Testis (tissue), 3 donors: ENCODE results near the gene MIER1. TPM values are rescaled to one million over a fixed set of nuclear protein-coding genes. Genes with fewer than 3 reads are reported as not detected.

Experiments used
- DNase-seq: peaks from one replicate; pipeline ENCODE4 v3.0.0-alpha.2; 2019
- H3K27ac ChIP-seq, 2 donors: fragments of 200-600 bp; sonication (generic); one replicate each; pipeline ENCODE4 v1.5.1; 2019
- H3K27me3 ChIP-seq: fragments of 200-600 bp; sonication (generic); one replicate; pipeline ENCODE4 v1.5.1; 2019
- H3K36me3 ChIP-seq: fragments of 200-600 bp; sonication (generic); one replicate; pipeline ENCODE4 v1.5.1; 2017; ENCODE audit warnings: low read depth; ENCODE audit errors: missing control alignments
- H3K4me1 ChIP-seq: fragments of 200-600 bp; sonication (generic); one replicate; pipeline ENCODE4 v1.5.1; 2019
- H3K4me3 ChIP-seq, 2 donors: fragments of 200-600 bp; sonication (generic); one replicate each; pipeline ENCODE4 v1.5.1; 2017 to 2019
- H3K9me3 ChIP-seq: fragments of 200-600 bp; sonication (generic); one replicate; pipeline ENCODE4 v1.5.1; 2017
- POLR2A ChIP-seq: fragments of 450-650 bp; IDR thresholded peaks from one replicate; pipeline ENCODE4 v1.6.1; 2017; ENCODE audit warnings: antibody characterized with exemption, mild to moderate bottlenecking, moderate library complexity
- WGBS, 2 donors: methylation state at CpG; one replicate each; pipeline ENCODE4 v1.1.5; 2018; 5-methylcytosine and 5-hydroxymethylcytosine counted together
- intact Hi-C: fragments of 100-400 bp; cut with DNase I; formaldehyde crosslinking; loops from one replicate; pipeline ENCODE4 v1.15.1; 2023; ENCODE audit warnings: low total_unique reads
- polyA plus RNA-seq: library from polyadenylated mRNA; stranded (reverse); fragments of 350-450 nt; fragmentation: Illumina TruSeq; extraction: RNeasy Lipid Tissue Mini Kit (QIAGEN cat#74804); gene quantifications from one replicate; pipeline ENCODE4 v1.2.3, GENCODE V29; 2014; ENCODE audit warnings: low read depth, low replicate concordance; ENCODE audit not compliant: insufficient read depth
- total RNA-seq, 2 donors: library from RNA; depleted of rRNA; stranded (reverse); fragments of >200 nt; gene quantifications; one replicate each; pipeline ENCODE4 v1.2.3, GENCODE V29; 2016
- TF ChIP-seq, protein P1 (sequence below), 3 experiments: fragments of 450-650 bp in 2 of 3; fragments of 200-600 bp in 1 of 3; sonication (generic) in 1 of 3; IDR thresholded peaks; one replicate each; pipeline ENCODE4 v1.5.1; 2016 to 2019; ENCODE audit warnings: antibody characterized with exemption in 3 of 3, mild to moderate bottlenecking in 2 of 3, moderate library complexity in 1 of 3

Gene MIER1
- total and polyA plus RNA-seq, 3 donors from 2014 or later, result 28.8 to 60.8 (median 53.8) TPM

DNA sequence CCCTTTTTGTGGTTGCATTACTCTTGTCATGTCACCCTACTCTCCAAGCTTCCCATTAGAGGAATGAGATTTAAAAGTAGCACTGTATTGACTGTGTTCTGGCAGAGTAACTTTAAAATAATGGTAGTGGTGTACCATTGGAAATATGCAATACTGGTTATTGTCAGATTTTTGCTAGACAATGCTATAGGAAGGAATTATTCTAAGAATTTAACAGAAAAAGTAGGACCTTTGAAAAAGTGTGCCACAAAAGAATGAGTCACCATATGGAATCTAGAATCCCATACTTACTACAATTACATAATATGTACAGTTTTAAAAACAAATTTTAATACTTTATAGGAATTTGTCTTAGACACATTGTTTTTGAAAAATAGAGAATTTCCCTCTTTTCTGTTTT is 13.8 kb downstream of the MIER1 start:
- Histone ChIP-seq H3K36me3 (no peaks in the 10 kb centered on the region), H3K4me1 (peaks cover 25% of the 10 kb centered on the region)
- no peak for DNase-seq

GRCh38 chr1:66940981-66941380 is 16.2 kb downstream of the MIER1 start:
- no peak for DNase-seq
- Histone ChIP-seq H3K27me3 (no peaks in the 10 kb centered on the region), H3K4me1 (peaks cover 29% of the 10 kb centered on the region), H3K4me3 (no peak overlapping the region), H3K27ac (no peak overlapping the region), H3K9me3 (no peaks in the 10 kb centered on the region), H3K36me3 (no peaks in the 10 kb centered on the region)
- intact Hi-C loops, result no loop called here
- 75 to 87% methylated on average over 1 of the region's 1 CpG for WGBS, 2 donors
- TF ChIP-seq, protein P1, sequence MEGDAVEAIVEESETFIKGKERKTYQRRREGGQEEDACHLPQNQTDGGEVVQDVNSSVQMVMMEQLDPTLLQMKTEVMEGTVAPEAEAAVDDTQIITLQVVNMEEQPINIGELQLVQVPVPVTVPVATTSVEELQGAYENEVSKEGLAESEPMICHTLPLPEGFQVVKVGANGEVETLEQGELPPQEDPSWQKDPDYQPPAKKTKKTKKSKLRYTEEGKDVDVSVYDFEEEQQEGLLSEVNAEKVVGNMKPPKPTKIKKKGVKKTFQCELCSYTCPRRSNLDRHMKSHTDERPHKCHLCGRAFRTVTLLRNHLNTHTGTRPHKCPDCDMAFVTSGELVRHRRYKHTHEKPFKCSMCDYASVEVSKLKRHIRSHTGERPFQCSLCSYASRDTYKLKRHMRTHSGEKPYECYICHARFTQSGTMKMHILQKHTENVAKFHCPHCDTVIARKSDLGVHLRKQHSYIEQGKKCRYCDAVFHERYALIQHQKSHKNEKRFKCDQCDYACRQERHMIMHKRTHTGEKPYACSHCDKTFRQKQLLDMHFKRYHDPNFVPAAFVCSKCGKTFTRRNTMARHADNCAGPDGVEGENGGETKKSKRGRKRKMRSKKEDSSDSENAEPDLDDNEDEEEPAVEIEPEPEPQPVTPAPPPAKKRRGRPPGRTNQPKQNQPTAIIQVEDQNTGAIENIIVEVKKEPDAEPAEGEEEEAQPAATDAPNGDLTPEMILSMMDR (IDR thresholded peaks at IDR 0.05), result no peak
- no peak for TF ChIP-seq POLR2A

More for the DNA sequence above, 13.8 kb downstream of the MIER1 start:
- no peaks in the 10 kb centered on the region for H3K9me3 ChIP-seq
- H3K4me3 ChIP-seq, result no peak overlapping the region
- H3K27ac ChIP-seq, result peak overlapping the region in 1 of 2 donors; percentile 39
- intact Hi-C loops, result no loop called here
- TF ChIP-seq, protein P1 (IDR thresholded peaks at IDR 0.05), result no peak
- TF ChIP-seq POLR2A, result no peak
- no peaks in the 10 kb centered on the region for H3K27me3 ChIP-seq

- Histone ChIP-seq H3K9me3 (no peaks in the 10 kb centered on the region), H3K4me1 (peaks cover 22% of the 10 kb centered on the region), H3K27me3 (no peaks in the 10 kb centered on the region), H3K36me3 (no peaks in the 10 kb centered on the region), H3K27ac (peak overlapping the region in 1 of 2 donors; percentile 79), H3K4me3 (no peak overlapping the region)
- 77 to 80% methylated on average over 5 of the region's 5 CpGs for WGBS, 2 donors
- intact Hi-C loops, result no loop called here
- no peak for TF ChIP-seq POLR2A
- TF ChIP-seq, protein P1 (IDR thresholded peaks at IDR 0.05), result no peak
- no peak for DNase-seq
Observed at GRCh38 chr1:66943361-66943969, 18.7 kb downstream of the MIER1 start.

DNA sequence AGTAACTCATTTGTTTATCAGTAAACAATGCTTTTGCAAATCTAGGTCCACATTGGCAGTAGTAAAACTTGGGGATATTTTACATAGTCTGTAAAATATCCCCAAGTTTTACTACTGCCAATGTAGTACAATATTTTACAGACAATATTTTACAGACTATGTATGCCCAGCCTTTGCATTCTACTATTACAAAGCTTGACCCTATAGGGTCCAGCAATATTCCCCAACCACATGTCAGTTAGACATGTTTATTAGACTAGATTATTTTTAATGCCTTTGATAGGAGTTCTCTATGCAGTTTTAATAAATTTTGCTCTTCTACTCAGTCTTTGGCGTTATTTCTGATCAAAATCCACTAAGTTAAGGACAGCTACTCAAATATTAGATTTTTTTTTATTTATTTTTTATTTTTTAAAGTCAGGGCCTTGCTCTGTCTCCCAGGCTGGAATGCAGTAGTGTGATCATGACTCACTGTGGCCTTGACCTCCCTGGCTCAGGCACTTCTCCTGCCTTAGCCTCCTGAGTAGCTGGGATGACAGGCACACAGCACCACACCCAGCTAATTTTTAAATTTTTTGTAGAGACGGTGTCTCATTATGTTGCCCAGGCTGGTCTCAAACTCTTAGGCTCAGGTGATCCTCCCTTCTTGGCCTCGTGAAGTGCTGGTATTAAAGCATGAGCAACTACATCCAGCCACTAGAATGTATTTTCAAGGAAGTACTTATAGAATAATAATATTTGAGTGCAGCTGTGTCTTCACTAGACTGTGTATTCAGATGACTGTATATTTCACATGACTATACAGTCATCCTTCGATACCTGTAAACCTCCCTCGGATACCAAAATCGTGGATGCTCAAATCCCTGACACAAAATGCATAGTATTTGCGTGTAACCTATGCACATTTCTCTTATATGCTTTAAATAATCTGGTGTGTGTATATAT is 19.8 kb downstream of the MIER1 start:
- intact Hi-C loops, result no loop called here
- Histone ChIP-seq H3K4me1 (peaks cover 14% of the 10 kb centered on the region), H3K9me3 (no peaks in the 10 kb centered on the region), H3K36me3 (no peaks in the 10 kb centered on the region), H3K27me3 (no peaks in the 10 kb centered on the region), H3K27ac (peak overlapping the region in 1 of 2 donors; percentile 79), H3K4me3 (no peak overlapping the region)
- peak; percentile 81 for DNase-seq
- 77% methylated on average over 7 of the region's 7 CpGs for WGBS, 2 donors
- no peak for TF ChIP-seq POLR2A
- TF ChIP-seq, protein P1 (IDR thresholded peaks at IDR 0.05), result no peak
